K562 (cell line): ENCODE measurements around the gene ASCC2. TPM values are rescaled to one million over a fixed set of nuclear protein-coding genes. Genes with fewer than 3 reads are reported as not detected.

Experiments used
- ATAC-seq: fragments of 200-7000 bp; cut with Tn5 transposase; 3 replicates; pipeline ENCODE4 v1.9.1; 2020; ENCODE audit warnings: moderate library complexity
- BruUV-seq: library from RNA; stranded (reverse); fragments of 400-500 nt; replicated peaks from 2 replicates; lab custom pipeline; 2021; lab: Mats Ljungman, UMichigan
- CTCF ChIA-PET: fragments of 300-600 bp; formaldehyde crosslinking; extraction: SDS; loops from one replicate; lab custom pipeline; 2021; ENCODE audit warnings: low intra/inter-chr PET ratio; lab: Yijun Ruan, JAX
- POLR2A ChIA-PET: fragments of 300-600, 350-650 bp; sonication (Branson Sonifier 250); formaldehyde crosslinking; extraction: SDS; loops from one replicate; lab custom pipeline; 2021; ENCODE audit warnings: antibody characterized with exemption, inconsistent platforms; lab: Yijun Ruan, JAX
- DNase-seq, 4 experiments: peaks; one replicate each; pipeline versions ENCODE4 v3.0.0 to v3.0.0-alpha.2; 2011 to 2018; ENCODE audit warnings: low spot score in 3 of 4, mixed read lengths in 3 of 4; ENCODE audit errors: extremely low read depth in 1 of 4
- FAIRE-seq: peaks from 2 replicates; lab custom pipeline; 2011; peaks lifted over from hg19 to GRCh38; lab: Jason Lieb, UNC
- H2AFZ ChIP-seq: 2 replicates; pipeline ENCODE4 v1.6.0; 2011; ENCODE audit warnings: low read depth, low read length, control low read depth, inconsistent platforms
- H3K27ac ChIP-seq: fragments of 200-600 bp; 3 replicates; pipeline ENCODE4 v1.8.0; 2011; ENCODE audit warnings: low read depth, mild to moderate bottlenecking, control low read depth, inconsistent platforms, low read length, moderate library complexity, mixed read lengths; ENCODE audit errors: extremely low read depth
- H3K27me3 ChIP-seq, 2 experiments: fragments of 300-600 bp in 1 of 2; 2 replicates in 1 of 2; 3 replicates in 1 of 2; pipeline versions ENCODE4 v1.6.0 to v1.8.0; 2011; ENCODE audit warnings: inconsistent platforms in 2 of 2, low read length in 2 of 2, mild to moderate bottlenecking in 1 of 2, mixed read lengths in 1 of 2, moderate library complexity in 1 of 2; ENCODE audit not compliant: control insufficient read depth in 2 of 2, insufficient read depth in 2 of 2
- H3K36me3 ChIP-seq: fragments of 300-600 bp; 3 replicates; pipeline ENCODE4 v1.8.0; 2011; ENCODE audit warnings: mild to moderate bottlenecking, low read length, inconsistent platforms; ENCODE audit not compliant: control insufficient read depth, insufficient read depth
- H3K4me1 ChIP-seq, 2 experiments: fragments of 200-600 bp in 1 of 2; replicated peaks in 1 of 2; 2 replicates in 1 of 2; 3 replicates in 1 of 2; pipeline versions ENCODE4 v1.5.1 to v1.8.0; 2011; ENCODE audit warnings: inconsistent platforms in 2 of 2, low read length in 2 of 2, mild to moderate bottlenecking in 1 of 2, mixed read lengths in 1 of 2, moderate library complexity in 1 of 2; ENCODE audit not compliant: control insufficient read depth in 2 of 2, insufficient read depth in 2 of 2
- H3K4me2 ChIP-seq: 2 replicates; pipeline ENCODE4 v1.6.1; 2011; ENCODE audit warnings: low read length, control low read depth, inconsistent platforms, mixed read lengths; ENCODE audit not compliant: insufficient read depth
- H3K4me3 ChIP-seq: fragments of 200-600 bp; sonication (generic), shearing (Covaris generic); 2 replicates; pipeline ENCODE4 v1.5.1; 2016; ENCODE audit warnings: control low read depth, inconsistent platforms
- H3K79me2 ChIP-seq: fragments of 200-600 bp; 3 replicates; pipeline ENCODE4 v1.8.0; 2011; ENCODE audit warnings: low read length, inconsistent platforms; ENCODE audit not compliant: control insufficient read depth, insufficient read depth
- H3K9ac ChIP-seq, 2 experiments: 2 replicates each; pipeline versions ENCODE4 v1.6.0 to v1.6.1; 2011; ENCODE audit warnings: low read depth in 2 of 2, low read length in 2 of 2, control low read depth in 1 of 2, inconsistent platforms in 1 of 2, mild to moderate bottlenecking in 1 of 2, mixed read lengths in 1 of 2; ENCODE audit not compliant: insufficient read depth in 1 of 2
- H3K9me1 ChIP-seq: one replicate; pipeline ENCODE4 v1.6.0; 2011; ENCODE audit warnings: inconsistent platforms, mild to moderate bottlenecking, low read length, moderate library complexity; ENCODE audit not compliant: control insufficient read depth, insufficient read depth
- H3K9me3 ChIP-seq: replicated peaks from 2 replicates; pipeline ENCODE4 v1.5.1; 2011; ENCODE audit warnings: low read depth, low read length, inconsistent platforms; ENCODE audit not compliant: control insufficient read depth, insufficient read depth
- H4K20me1 ChIP-seq: replicated peaks from 2 replicates; pipeline ENCODE4 v1.6.1; 2011; ENCODE audit warnings: low read length, inconsistent platforms, mixed read lengths; ENCODE audit not compliant: control insufficient read depth, insufficient read depth
- ARID1B ChIP-seq: fragments of 450-650 bp; IDR thresholded peaks from 2 replicates; pipeline ENCODE4 v1.6.1; 2016; ENCODE audit warnings: antibody characterized with exemption, mild to moderate bottlenecking, inconsistent platforms
- CCAR2 ChIP-seq: fragments of 200-400 bp; formaldehyde crosslinking; IDR thresholded peaks from 2 replicates; pipeline ENCODE4 v1.6.1; 2017; ENCODE audit warnings: mild to moderate bottlenecking, low read depth, low read length
- CXXC5 ChIP-seq: fragments of 250-450 bp; sonication (Bioruptor Pico); IDR thresholded peaks from 2 replicates; pipeline ENCODE4 v1.8.0; 2022; ENCODE audit warnings: inconsistent platforms, mild to moderate bottlenecking, moderate library complexity
- JUN ChIP-seq, 2 experiments: sonication (generic) in 1 of 2; formaldehyde crosslinking in 1 of 2; IDR thresholded peaks; 2 replicates each; pipeline versions ENCODE4 v1.6.1 to v1.8.0; 2012 to 2022; ENCODE audit warnings: borderline replicate concordance in 2 of 2, mild to moderate bottlenecking in 2 of 2, improper control_type of control experiment in 1 of 2, low read depth in 1 of 2, low read length in 1 of 2, missing genetic modification reagents in 1 of 2
- JUND ChIP-seq, 2 experiments: IDR thresholded peaks; 2 replicates in 1 of 2; 3 replicates in 1 of 2; pipeline ENCODE4 v1.6.1; 2011; ENCODE audit warnings: borderline replicate concordance in 2 of 2, low read depth in 2 of 2, low read length in 2 of 2, improper control_type of control experiment in 1 of 2, missing biosample characterization in 1 of 2, missing genetic modification characterization in 1 of 2, missing genetic modification reagents in 1 of 2
- KDM1A ChIP-seq, 2 experiments: fragments of 450-650 bp; IDR thresholded peaks; 2 replicates each; pipeline ENCODE4 v1.6.1; 2016; ENCODE audit warnings: mild to moderate bottlenecking in 2 of 2
- MEF2D ChIP-seq: conservative IDR thresholded peaks from 2 replicates; pipeline ENCODE4 v1.6.1; 2016; ENCODE audit warnings: low read depth, missing genetic modification characterization, missing compliant biosample characterization
- NELFE ChIP-seq: IDR thresholded peaks from 2 replicates; pipeline ENCODE4 v1.6.1; 2011; ENCODE audit warnings: mild to moderate bottlenecking; ENCODE audit not compliant: insufficient read depth, insufficient read length
- NR4A1 ChIP-seq, 2 experiments: fragments of 250-450 bp in 1 of 2; fragments of 450-650 bp in 1 of 2; sonication (Bioruptor Pico) in 1 of 2; IDR thresholded peaks; 2 replicates each; pipeline versions ENCODE4 v1.4.0 to v1.6.1; 2016 to 2020; ENCODE audit warnings: mild to moderate bottlenecking in 2 of 2, missing compliant biosample characterization in 1 of 2, missing genetic modification characterization in 1 of 2, moderate library complexity in 1 of 2
- RBM22 ChIP-seq: fragments of 200-400 bp; formaldehyde crosslinking; IDR thresholded peaks from 2 replicates; pipeline ENCODE4 v1.6.1; 2018; ENCODE audit warnings: low read length, low read depth; ENCODE audit not compliant: poor library complexity, severe bottlenecking
- SMAD4 ChIP-seq: fragments of 250-450 bp; sonication (Bioruptor Pico); conservative IDR thresholded peaks from 2 replicates; pipeline ENCODE4 v1.8.0; 2021; ENCODE audit warnings: inconsistent platforms, mild to moderate bottlenecking, moderate library complexity
- SP2 ChIP-seq: IDR thresholded peaks from 2 replicates; pipeline ENCODE4 v1.6.1; 2011; ENCODE audit warnings: mild to moderate bottlenecking, low read depth, low read length, moderate library complexity; ENCODE audit not compliant: poor library complexity, severe bottlenecking; ENCODE audit errors: extremely low read depth
- XRCC5 ChIP-seq: fragments of 200-400 bp; formaldehyde crosslinking; IDR thresholded peaks from 2 replicates; pipeline ENCODE4 v1.6.1; 2017; ENCODE audit warnings: low read depth, mild to moderate bottlenecking, low read length
- ZKSCAN1 ChIP-seq: fragments of 150-350 bp; IDR thresholded peaks from 2 replicates; pipeline ENCODE4 v1.6.1; 2016; ENCODE audit warnings: low read depth, low read length
- ZKSCAN8 ChIP-seq: fragments of 200-800 bp; sonication (Bioruptor generic); IDR thresholded peaks from 2 replicates; pipeline ENCODE4 v1.6.1; 2016; ENCODE audit warnings: missing genetic modification characterization, missing compliant biosample characterization
- ZNF197 ChIP-seq: fragments of 200-800 bp; sonication (Bioruptor generic); IDR thresholded peaks from 2 replicates; pipeline ENCODE4 v1.6.1; 2016; ENCODE audit warnings: low read depth, missing genetic modification characterization, missing compliant biosample characterization
- ZNF23 ChIP-seq: fragments of 250-450 bp; sonication (Bioruptor Pico); IDR thresholded peaks from 2 replicates; pipeline ENCODE4 v1.4.0; 2020; ENCODE audit warnings: mild to moderate bottlenecking
- ZZZ3 ChIP-seq: fragments of 450-650 bp; IDR thresholded peaks from 2 replicates; pipeline ENCODE4 v1.6.1; 2016; ENCODE audit warnings: antibody characterized with exemption, mild to moderate bottlenecking, moderate library complexity
- WGBS: fragments of 100-300 bp; shearing (Covaris generic); methylation state at CpG from one replicate; pipeline ENCODE4 v1.1.6; 2016; ENCODE audit warnings: low coverage, mixed read lengths; ENCODE audit not compliant: insufficient coverage; ENCODE audit errors: missing lambda C conversion rate; 5-methylcytosine and 5-hydroxymethylcytosine counted together
- in situ Hi-C: fragments of 300-500 bp; cut with MboI; formaldehyde crosslinking; loops from 4 replicates; pipeline ENCODE4 v1.15.0; 2018; ENCODE audit warnings: inconsistent platforms, mixed read lengths
- intact Hi-C: fragments of 100-400 bp; cut with micrococcal nuclease; formaldehyde crosslinking; loops from 2 replicates; pipeline ENCODE4 v1.14.2; 2022
- polyA plus RNA-seq, 8 experiments: library from polyadenylated mRNA; depleted of rRNA in 4 of 8; stranded (reverse) in 5 of 8; unstranded in 3 of 8; fragments of >200 nt; fragmentation: Nextera tagmentation in 2 of 8; fragmentation: Illumina TruSeq in 1 of 8; extraction: Ambion mirVana in 2 of 8; extraction: Trizol in 1 of 8; gene quantifications; 2 replicates each; pipeline versions ENCODE4 v1.2.1 to v1.2.3, GENCODE V29; 2011 to 2014; ENCODE audit warnings: inconsistent platforms in 1 of 8, missing spikeins in 1 of 8
- total RNA-seq, 7 experiments: library from RNA; depleted of rRNA in 6 of 7; stranded (reverse); fragments of >200 nt in 6 of 7; fragmentation: Illumina TruSeq in 2 of 7; extraction: Trizol in 2 of 7; gene quantifications; 2 replicates each; pipeline versions ENCODE4 v1.2.1 to v1.2.3, GENCODE V29; 2011 to 2021; ENCODE audit warnings: low replicate concordance in 1 of 7
- TF ChIP-seq, protein P1 (sequence below): sonication (generic); formaldehyde crosslinking; IDR thresholded peaks from 2 replicates; pipeline ENCODE4 v1.8.0; 2023; ENCODE audit warnings: mild to moderate bottlenecking, missing genetic modification reagents

Gene ASCC2
- total and polyA plus RNA-seq, 9 of the 15 experiments (the other 6 are each of a cell fraction or from before 2014, with no cell fraction given): 4.0 to 46.7 (median 26.8) TPM

DNA sequence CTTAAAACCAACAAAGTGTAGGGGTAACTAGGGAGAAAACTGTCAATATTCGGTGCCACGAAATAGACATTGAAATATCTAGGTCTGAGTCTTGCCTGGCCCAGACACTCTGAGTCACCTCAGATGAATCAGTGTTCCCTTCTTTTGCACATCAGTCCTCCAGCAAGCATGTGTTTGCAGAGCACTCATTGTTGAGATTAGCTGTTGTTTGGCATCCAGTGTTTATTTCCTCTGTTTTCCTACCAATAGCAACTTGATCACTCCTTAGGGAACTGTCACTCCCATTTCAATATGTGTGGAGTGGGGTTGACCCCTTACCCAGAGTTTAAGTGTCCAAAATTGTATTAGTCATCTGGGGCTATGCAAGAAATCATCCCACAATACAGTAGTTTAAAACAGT is 4.7 kb upstream of the ASCC2 start:
- Histone ChIP-seq H3K79me2 (peaks cover 3% of the 10 kb centered on the region), H3K36me3 (no peaks in the 10 kb centered on the region), H4K20me1 (no peaks in the 10 kb centered on the region), H3K9me1 (no peaks in the 10 kb centered on the region), H2AFZ (no peak overlapping the region), H3K27ac (no peak overlapping the region), H3K4me2 (no peak overlapping the region), H3K4me1 (peaks cover 3 to 16% of the 10 kb centered on the region in 2 experiments; a peak in 4 of 5 replicates), H3K9me3 (no peaks in the 10 kb centered on the region; the same call in 1 of the 2 replicates), H3K9ac (no peak overlapping the region), H3K4me3 (no peak overlapping the region), H3K27me3 (no peaks in the 10 kb centered on the region)
- no peak for DNase-seq
- BruUV-seq: no TSS peak
- intact Hi-C loops (no loop called here), in situ Hi-C loops (no loop called here)
- WGBS: 8% methylated on average over 2 of the region's 2 CpGs
- ChIA-PET POLR2A (no interaction called here), CTCF (no interaction called here)
- FAIRE-seq: peak; percentile 64
- no peak for ATAC-seq
- TF ChIP-seq CXXC5 (CRISPR knock-in tag) (no peak), RBM22 (no peak), NR4A1 (CRISPR knock-in tag; IDR thresholded peaks at IDR 0.05) (no peak), NR4A1 (tag; IDR thresholded peaks at IDR 0.05) (no peak), ARID1B (peak; percentile 16; the same call in 1 of the 2 replicates), ZNF197 (CRISPR knock-in tag) (no peak), CCAR2 (no peak), ZNF23 (CRISPR knock-in tag) (no peak), ZZZ3 (no peak), JUN (IDR thresholded peaks at IDR 0.05; ENCODE audit: borderline replicate concordance, low read depth, low read length) (0 out of 2 replicates have a peak, but pooled peaks have one; percentile 28), JUN (CRISPR knock-in tag; IDR thresholded peaks at IDR 0.05; ENCODE audit: borderline replicate concordance) (no peak), ZKSCAN1 (no peak), NELFE (no peak), SP2 (no peak), JUND (IDR thresholded peaks at IDR 0.05; ENCODE audit: borderline replicate concordance, low read depth, low read length) (peak; percentile 31; the same call in 1 of the 2 replicates), JUND (tag; IDR thresholded peaks at IDR 0.05; ENCODE audit: borderline replicate concordance, low read depth, low read length) (no peak), MEF2D (no peak), ZKSCAN8 (CRISPR knock-in tag) (no peak), KDM1A (IDR thresholded peaks at IDR 0.05) (peak; percentile 27 to 48; a peak in 2 of 4 replicates), XRCC5 (no peak), SMAD4 (no peak)
- TF ChIP-seq, protein P1, sequence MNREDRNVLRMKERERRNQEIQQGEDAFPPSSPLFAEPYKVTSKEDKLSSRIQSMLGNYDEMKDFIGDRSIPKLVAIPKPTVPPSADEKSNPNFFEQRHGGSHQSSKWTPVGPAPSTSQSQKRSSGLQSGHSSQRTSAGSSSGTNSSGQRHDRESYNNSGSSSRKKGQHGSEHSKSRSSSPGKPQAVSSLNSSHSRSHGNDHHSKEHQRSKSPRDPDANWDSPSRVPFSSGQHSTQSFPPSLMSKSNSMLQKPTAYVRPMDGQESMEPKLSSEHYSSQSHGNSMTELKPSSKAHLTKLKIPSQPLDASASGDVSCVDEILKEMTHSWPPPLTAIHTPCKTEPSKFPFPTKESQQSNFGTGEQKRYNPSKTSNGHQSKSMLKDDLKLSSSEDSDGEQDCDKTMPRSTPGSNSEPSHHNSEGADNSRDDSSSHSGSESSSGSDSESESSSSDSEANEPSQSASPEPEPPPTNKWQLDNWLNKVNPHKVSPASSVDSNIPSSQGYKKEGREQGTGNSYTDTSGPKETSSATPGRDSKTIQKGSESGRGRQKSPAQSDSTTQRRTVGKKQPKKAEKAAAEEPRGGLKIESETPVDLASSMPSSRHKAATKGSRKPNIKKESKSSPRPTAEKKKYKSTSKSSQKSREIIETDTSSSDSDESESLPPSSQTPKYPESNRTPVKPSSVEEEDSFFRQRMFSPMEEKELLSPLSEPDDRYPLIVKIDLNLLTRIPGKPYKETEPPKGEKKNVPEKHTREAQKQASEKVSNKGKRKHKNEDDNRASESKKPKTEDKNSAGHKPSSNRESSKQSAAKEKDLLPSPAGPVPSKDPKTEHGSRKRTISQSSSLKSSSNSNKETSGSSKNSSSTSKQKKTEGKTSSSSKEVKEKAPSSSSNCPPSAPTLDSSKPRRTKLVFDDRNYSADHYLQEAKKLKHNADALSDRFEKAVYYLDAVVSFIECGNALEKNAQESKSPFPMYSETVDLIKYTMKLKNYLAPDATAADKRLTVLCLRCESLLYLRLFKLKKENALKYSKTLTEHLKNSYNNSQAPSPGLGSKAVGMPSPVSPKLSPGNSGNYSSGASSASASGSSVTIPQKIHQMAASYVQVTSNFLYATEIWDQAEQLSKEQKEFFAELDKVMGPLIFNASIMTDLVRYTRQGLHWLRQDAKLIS: no peak
